ENCODE measurements around the gene GRM5. TPM values are rescaled to one million over a fixed set of nuclear protein-coding genes. Genes with fewer than 3 reads are reported as not detected.
A peak's percentile ranks its signal among the peaks of the same experiment; 100 is the strongest.

The GRM5 gene
- total and polyA plus RNA-seq, 2 donors (not counting 1 experiment from before 2014, with no cell fraction given) = 0.01 TPM; not detected in 1

DNA sequence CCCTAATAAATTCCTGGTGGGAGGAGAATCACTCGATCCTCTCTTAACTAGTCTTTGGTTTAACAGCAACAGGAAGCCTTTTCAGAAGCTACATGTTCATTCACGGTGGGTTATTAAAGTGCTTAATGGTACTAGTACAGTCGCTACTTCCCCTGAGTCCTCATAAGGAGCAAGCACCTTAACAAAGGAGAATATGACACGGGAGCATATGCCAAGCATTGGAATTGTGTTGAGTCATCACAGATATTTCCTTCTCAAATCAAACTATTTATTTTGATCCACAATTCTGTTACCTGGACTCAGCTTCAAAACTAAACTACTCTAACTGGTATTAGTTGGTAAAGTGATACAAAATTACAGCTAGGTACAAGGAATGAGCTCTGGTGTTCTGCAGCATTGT lies 550.8 kb downstream of the GRM5 start:
- Histone ChIP-seq H2AFZ (ENCODE audit: low read length) (no peak overlapping the region), H3K4me2 (ENCODE audit: extremely low read depth, insufficient read depth, low read length) (no peak overlapping the region), H3K4me3 (replicated peaks in 1 of 4; ENCODE audit: control extremely low read depth in 1 of 4, insufficient read depth in 1 of 4, low read depth in 3 of 4, low read length in 4 of 4) (no peak overlapping the region), H3K4me1 (ENCODE audit: control insufficient read depth, extremely low read depth, insufficient read depth, low read length) (no peaks in the 10 kb centered on the region), H3K27ac (ENCODE audit: insufficient read depth, low read length) (no peak overlapping the region), H4K20me1 (ENCODE audit: control insufficient read depth, extremely low read depth, insufficient read depth, low read length) (no peaks in the 10 kb centered on the region), H3K27me3 (ENCODE audit: control insufficient read depth, insufficient read depth, low read length) (no peaks in the 10 kb centered on the region), H3K9me3 (ENCODE audit: control insufficient read depth, insufficient read depth, low read depth, low read length) (no peaks in the 10 kb centered on the region), H3K9ac (ENCODE audit: insufficient read depth, low read length) (no peak overlapping the region), H3K79me2 (ENCODE audit: control insufficient read depth, insufficient read depth, low read length) (no peaks in the 10 kb centered on the region), H3K36me3 (ENCODE audit: control insufficient read depth, insufficient read depth, low read length) (no peaks in the 10 kb centered on the region)
- TF ChIP-seq, protein P1, sequence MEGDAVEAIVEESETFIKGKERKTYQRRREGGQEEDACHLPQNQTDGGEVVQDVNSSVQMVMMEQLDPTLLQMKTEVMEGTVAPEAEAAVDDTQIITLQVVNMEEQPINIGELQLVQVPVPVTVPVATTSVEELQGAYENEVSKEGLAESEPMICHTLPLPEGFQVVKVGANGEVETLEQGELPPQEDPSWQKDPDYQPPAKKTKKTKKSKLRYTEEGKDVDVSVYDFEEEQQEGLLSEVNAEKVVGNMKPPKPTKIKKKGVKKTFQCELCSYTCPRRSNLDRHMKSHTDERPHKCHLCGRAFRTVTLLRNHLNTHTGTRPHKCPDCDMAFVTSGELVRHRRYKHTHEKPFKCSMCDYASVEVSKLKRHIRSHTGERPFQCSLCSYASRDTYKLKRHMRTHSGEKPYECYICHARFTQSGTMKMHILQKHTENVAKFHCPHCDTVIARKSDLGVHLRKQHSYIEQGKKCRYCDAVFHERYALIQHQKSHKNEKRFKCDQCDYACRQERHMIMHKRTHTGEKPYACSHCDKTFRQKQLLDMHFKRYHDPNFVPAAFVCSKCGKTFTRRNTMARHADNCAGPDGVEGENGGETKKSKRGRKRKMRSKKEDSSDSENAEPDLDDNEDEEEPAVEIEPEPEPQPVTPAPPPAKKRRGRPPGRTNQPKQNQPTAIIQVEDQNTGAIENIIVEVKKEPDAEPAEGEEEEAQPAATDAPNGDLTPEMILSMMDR (conservative IDR thresholded peaks at IDR 0.05 in 1 of 2, IDR thresholded peaks at IDR 0.05 in 1 of 2; ENCODE audit: low read depth in 1 of 2, low read length in 2 of 2) = no peak
- TF ChIP-seq EZH2 (IDR thresholded peaks at IDR 0.05; ENCODE audit: low read length, missing control alignments) = no peak
- DNase-seq (ENCODE audit: low read depth in 2 of 2) = no peak

DNA sequence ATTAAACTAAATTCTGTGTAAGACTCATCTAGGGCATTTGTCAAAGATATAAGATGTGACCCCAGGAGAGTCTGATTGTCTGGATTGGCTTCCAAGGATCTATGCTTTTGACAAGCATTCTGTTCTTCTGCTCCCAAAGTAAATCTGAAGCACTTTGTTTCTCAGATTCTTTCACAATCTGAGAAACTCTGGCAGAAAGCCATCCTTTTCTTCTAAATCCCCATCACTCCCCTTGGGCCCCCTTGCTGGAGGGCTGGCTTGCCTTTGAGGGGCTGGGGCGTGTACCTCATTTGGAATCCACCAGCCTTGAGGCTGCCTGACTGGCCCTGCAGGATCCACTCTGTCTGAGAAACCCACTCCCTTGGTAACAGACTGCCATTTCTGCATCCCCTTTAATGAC lies 554.8 kb downstream of the GRM5 start:
- H3K27ac ChIP-seq (ENCODE audit: insufficient read depth, low read length) = no peak overlapping the region
- no peak overlapping the region for H3K9ac ChIP-seq (ENCODE audit: insufficient read depth, low read length)
- H3K4me2 ChIP-seq (ENCODE audit: extremely low read depth, insufficient read depth, low read length) = no peak overlapping the region
- no peak overlapping the region for H3K4me3 ChIP-seq (replicated peaks in 1 of 4; ENCODE audit: control extremely low read depth in 1 of 4, insufficient read depth in 1 of 4, low read depth in 3 of 4, low read length in 4 of 4)
- no peaks in the 10 kb centered on the region for H4K20me1 ChIP-seq (ENCODE audit: control insufficient read depth, extremely low read depth, insufficient read depth, low read length)
- TF ChIP-seq, protein P1 (conservative IDR thresholded peaks at IDR 0.05 in 1 of 2, IDR thresholded peaks at IDR 0.05 in 1 of 2; ENCODE audit: low read depth in 1 of 2, low read length in 2 of 2) = no peak
- no peak for TF ChIP-seq EZH2 (IDR thresholded peaks at IDR 0.05; ENCODE audit: low read length, missing control alignments)
- H3K4me1 ChIP-seq (ENCODE audit: control insufficient read depth, extremely low read depth, insufficient read depth, low read length) = no peaks in the 10 kb centered on the region
- H3K79me2 ChIP-seq (ENCODE audit: control insufficient read depth, insufficient read depth, low read length) = no peaks in the 10 kb centered on the region
- no peak for DNase-seq (ENCODE audit: low read depth in 2 of 2)
- no peaks in the 10 kb centered on the region for H3K36me3 ChIP-seq (ENCODE audit: control insufficient read depth, insufficient read depth, low read length)
- no peaks in the 10 kb centered on the region for H3K9me3 ChIP-seq (ENCODE audit: control insufficient read depth, insufficient read depth, low read depth, low read length)
- H3K27me3 ChIP-seq (ENCODE audit: control insufficient read depth, insufficient read depth, low read length) = no peaks in the 10 kb centered on the region
- no peak overlapping the region for H2AFZ ChIP-seq (ENCODE audit: low read length)

DNA sequence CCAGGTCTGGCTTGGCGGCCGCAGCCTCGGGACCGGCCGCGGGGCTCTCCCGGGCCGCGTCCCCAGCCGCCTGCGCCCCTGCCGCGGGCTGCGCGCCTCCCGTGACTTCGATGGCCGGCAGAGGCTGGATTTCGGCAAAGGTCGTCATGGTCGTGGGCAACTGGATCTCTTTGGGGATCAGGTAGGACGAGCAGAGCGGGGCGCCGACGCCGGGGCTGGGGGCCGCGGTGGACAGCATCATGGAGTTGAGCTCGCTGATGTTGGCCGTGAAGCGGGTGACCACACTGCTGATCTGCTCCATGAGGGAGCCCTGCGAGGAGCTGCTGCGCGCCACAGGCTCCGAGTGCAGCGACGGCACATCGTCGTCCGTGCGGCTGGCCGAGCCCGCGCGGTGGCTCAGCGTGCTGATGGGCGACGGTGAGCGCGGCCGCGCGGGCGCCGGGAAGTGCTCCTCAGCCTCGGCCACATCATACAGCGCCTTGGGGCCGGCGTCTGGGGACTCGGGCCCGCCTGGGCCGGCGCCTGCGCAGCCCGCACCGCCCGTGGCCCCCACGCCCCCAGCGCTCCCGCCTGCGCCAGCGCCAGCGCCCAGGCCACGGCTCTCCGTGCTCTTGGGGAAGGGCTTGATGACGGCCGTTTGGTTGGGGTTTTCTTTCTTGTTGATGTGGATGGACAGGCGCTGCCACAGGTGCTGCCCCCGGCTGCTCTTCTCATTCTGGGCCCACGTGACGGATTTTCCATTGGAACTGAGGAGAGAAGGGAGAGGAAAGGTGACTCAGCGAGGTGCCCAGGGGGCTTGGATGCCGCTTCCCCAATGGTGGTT lies 556.8 kb downstream of the GRM5 start:
- H2AFZ ChIP-seq (ENCODE audit: low read length) = peak overlapping the region; percentile 77
- H3K4me3 ChIP-seq (replicated peaks in 1 of 4; ENCODE audit: control extremely low read depth in 1 of 4, insufficient read depth in 1 of 4, low read depth in 3 of 4, low read length in 4 of 4) = peak overlapping the region in 2 of 4 experiments; percentile 27 to 39

More for the DNA sequence above, 556.8 kb downstream of the GRM5 start:
- H3K36me3 ChIP-seq (ENCODE audit: control insufficient read depth, insufficient read depth, low read length) = no peaks in the 10 kb centered on the region
- TF ChIP-seq, protein P1 (conservative IDR thresholded peaks at IDR 0.05 in 1 of 2, IDR thresholded peaks at IDR 0.05 in 1 of 2; ENCODE audit: low read depth in 1 of 2, low read length in 2 of 2) = no peak
- no peak for TF ChIP-seq EZH2 (IDR thresholded peaks at IDR 0.05; ENCODE audit: low read length, missing control alignments)
- H3K27me3 ChIP-seq (ENCODE audit: control insufficient read depth, insufficient read depth, low read length) = no peaks in the 10 kb centered on the region
- peak overlapping the region; percentile 64 for H3K4me2 ChIP-seq (ENCODE audit: extremely low read depth, insufficient read depth, low read length)
- H3K9me3 ChIP-seq (ENCODE audit: control insufficient read depth, insufficient read depth, low read depth, low read length) = no peaks in the 10 kb centered on the region
- no peak overlapping the region for H3K27ac ChIP-seq (ENCODE audit: insufficient read depth, low read length)
- peak; percentile 23 to 49 for DNase-seq (ENCODE audit: low read depth in 2 of 2)
- no peaks in the 10 kb centered on the region for H3K79me2 ChIP-seq (ENCODE audit: control insufficient read depth, insufficient read depth, low read length)
- H4K20me1 ChIP-seq (ENCODE audit: control insufficient read depth, extremely low read depth, insufficient read depth, low read length) = no peaks in the 10 kb centered on the region
- no peaks in the 10 kb centered on the region for H3K4me1 ChIP-seq (ENCODE audit: control insufficient read depth, extremely low read depth, insufficient read depth, low read length)
- H3K9ac ChIP-seq (ENCODE audit: insufficient read depth, low read length) = peak overlapping the region; percentile 4
